VCaP (cell line): ENCODE data around the gene NT5DC3.
A peak's percentile ranks its signal among the peaks of the same experiment; 100 is the strongest.
"Not testable (repeated sequence)": the region's sequence is repeated elsewhere in the genome, so short reads cannot be mapped to it uniquely, and the experiment has no call there.

Experiments
- H3K27ac ChIP-seq: fragments of 450-650 bp; 2 replicates; pipeline ENCODE4 v1.5.1; 2017
- TF ChIP-seq, protein P1 (sequence below): fragments of 450-650 bp; conservative IDR thresholded peaks from 2 replicates; pipeline ENCODE4 v1.5.1; 2017; ENCODE audit warnings: mild to moderate bottlenecking, moderate library complexity

NT5DC3 gene

GRCh38 chr12:103844305-103844704 lies 3.3 kb upstream of the NT5DC3 start:
- TF ChIP-seq, protein P1, sequence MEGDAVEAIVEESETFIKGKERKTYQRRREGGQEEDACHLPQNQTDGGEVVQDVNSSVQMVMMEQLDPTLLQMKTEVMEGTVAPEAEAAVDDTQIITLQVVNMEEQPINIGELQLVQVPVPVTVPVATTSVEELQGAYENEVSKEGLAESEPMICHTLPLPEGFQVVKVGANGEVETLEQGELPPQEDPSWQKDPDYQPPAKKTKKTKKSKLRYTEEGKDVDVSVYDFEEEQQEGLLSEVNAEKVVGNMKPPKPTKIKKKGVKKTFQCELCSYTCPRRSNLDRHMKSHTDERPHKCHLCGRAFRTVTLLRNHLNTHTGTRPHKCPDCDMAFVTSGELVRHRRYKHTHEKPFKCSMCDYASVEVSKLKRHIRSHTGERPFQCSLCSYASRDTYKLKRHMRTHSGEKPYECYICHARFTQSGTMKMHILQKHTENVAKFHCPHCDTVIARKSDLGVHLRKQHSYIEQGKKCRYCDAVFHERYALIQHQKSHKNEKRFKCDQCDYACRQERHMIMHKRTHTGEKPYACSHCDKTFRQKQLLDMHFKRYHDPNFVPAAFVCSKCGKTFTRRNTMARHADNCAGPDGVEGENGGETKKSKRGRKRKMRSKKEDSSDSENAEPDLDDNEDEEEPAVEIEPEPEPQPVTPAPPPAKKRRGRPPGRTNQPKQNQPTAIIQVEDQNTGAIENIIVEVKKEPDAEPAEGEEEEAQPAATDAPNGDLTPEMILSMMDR: no peak
- H3K27ac ChIP-seq: no peak overlapping the region

DNA sequence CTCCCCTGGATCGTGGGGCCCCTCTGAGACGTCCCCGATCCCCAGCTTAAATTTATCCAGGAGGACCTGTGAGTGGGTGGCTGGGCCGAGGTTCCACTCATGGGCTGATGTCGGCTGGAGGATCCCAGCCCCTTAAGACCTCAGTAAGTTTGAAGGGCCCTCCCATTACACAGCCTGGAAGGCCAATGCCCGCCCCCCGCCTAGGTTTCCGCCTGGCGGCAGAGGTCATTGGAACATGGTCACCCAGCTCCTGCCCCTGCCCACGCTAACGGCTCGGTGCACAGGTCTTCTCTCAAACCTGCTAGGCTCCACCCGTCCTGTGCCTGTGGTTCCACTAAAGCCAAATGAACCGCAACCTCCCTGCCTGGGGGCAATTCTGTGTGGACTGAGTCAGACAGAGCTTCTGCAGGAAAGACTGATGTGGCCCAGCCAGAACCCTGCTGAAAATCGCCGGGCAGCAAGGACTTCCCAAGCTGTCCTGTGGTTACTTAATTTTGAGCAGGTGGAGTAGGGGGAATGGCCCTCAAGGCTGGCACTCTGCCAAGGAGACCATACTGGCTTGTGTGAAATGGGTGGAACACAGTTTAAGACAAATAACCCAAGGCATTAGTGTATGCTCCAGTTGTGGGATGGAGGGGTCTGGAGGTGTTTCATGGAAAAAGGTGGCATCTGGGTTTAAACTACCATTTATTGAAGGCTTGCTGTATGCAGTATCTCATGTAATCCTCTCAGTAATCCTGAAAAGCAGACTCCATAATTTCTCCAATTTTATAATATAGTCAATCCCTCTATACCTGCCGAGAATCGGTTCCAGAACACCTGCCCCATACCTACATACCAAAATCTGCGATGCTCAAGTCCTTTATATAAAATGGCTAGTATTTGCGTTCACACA lies 903 bp upstream of the NT5DC3 start:
- TF ChIP-seq, protein P1: no peak
- H3K27ac ChIP-seq: peak overlapping the region; percentile 29; the same call in 1 of the 2 replicates

GRCh38 chr12:103840462-103840875 lies 565 bp downstream of the NT5DC3 start:
- H3K27ac ChIP-seq: peak overlapping the region; percentile 83
- TF ChIP-seq, protein P1: no peak

DNA sequence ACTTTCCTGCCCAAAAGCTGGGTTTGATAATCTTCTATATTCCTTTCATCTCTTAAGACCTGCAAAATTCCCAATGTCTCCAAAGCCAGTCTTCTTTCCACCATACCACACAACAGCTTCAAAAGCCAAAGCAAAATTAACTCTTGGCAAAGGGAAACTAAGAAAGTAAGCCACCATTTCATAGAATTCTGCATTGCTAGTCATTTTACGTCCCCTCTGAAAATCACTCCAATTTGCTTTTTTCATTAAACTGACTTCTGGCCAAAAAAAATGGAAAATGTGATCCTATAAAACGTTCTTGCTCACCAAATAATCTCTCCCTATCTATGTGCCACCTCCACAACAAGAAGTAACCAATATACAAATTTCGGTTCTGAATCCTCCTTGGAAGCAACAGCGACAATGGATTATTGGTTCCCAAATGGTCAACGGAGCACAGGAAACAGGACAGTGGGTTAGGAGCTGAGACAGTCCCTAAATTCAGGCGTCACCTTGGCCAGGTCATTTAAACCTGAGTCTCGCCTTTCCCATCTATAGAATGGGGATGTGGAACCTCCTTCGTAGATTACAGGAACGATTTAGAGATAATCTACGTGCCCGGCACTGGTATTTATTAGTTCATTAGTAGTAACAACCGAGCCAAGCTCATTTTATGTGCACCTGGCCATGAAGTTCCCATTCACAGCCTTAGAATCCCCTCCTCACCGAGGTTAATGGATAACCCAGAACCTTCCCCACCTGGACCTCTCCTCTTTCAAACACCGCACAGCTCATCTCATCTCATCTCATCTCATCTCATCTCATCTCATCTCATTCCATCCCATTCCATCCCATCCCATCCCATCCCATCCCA lies 1.2 kb downstream of the NT5DC3 start:
- H3K27ac ChIP-seq: peak overlapping the region; percentile 83
- TF ChIP-seq, protein P1: no peak

DNA sequence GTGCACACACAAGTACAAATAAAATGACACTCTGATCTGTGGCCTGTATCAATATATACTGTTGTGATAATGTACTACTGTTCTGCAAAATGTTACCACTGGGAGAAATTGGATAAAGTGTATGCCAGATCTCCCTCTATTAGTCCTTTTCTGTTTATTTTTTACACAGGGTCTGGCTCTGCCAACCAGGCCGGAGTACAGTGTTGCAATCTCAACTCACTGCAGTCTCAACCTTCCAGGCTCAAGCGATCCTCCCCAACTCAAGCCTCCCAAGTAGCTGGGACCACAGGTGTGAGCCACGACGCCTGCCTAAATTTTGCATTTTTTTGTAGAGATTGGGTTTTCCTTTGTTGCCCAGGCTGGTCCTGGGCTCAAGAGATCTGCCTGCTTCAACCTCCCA lies 1.9 kb downstream of the NT5DC3 start:
- TF ChIP-seq, protein P1: no peak
- H3K27ac ChIP-seq: peak overlapping the region; percentile 83

GRCh38 chr12:103838254-103838914 lies 2.6 kb downstream of the NT5DC3 start:
- TF ChIP-seq, protein P1: no peak
- peak overlapping the region; percentile 83 for H3K27ac ChIP-seq

GRCh38 chr12:103836345-103836744 lies 4.7 kb downstream of the NT5DC3 start:
- H3K27ac ChIP-seq: no peak overlapping the region
- TF ChIP-seq, protein P1: no peak

GRCh38 chr12:103835747-103836335 lies 5.2 kb downstream of the NT5DC3 start:
- not testable (repeated sequence) for H3K27ac ChIP-seq
